OCI-LY1 (cell line): ENCODE measurements around the gene CMBL.
A peak's percentile ranks its signal among the peaks of the same experiment; 100 is the strongest.

Source experiments
- H2AFZ ChIP-seq: fragments of 200-600 bp; sonication (generic), shearing (Covaris generic); 2 replicates; pipeline ENCODE4 v1.6.0; 2014; ENCODE audit warnings: antibody characterized with exemption, mild to moderate bottlenecking, low read length
- H3F3A ChIP-seq: fragments of 200-600 bp; sonication (generic), shearing (Covaris generic); 2 replicates; pipeline ENCODE4 v1.6.0; 2014; ENCODE audit warnings: mild to moderate bottlenecking, antibody characterized with exemption, low read length, moderate library complexity; ENCODE audit not compliant: insufficient read depth
- H3K27ac ChIP-seq: fragments of 200-600 bp; sonication (generic); 2 replicates; pipeline ENCODE4 v1.5.1; 2014; ENCODE audit warnings: low read length, mixed run types, mild to moderate bottlenecking, low read depth; ENCODE audit not compliant: poor library complexity, severe bottlenecking
- H3K27me3 ChIP-seq: fragments of 200-600 bp; sonication (generic); 2 replicates; pipeline ENCODE4 v1.6.0; 2014; ENCODE audit warnings: antibody characterized with exemption, mild to moderate bottlenecking, low read length, moderate library complexity; ENCODE audit not compliant: insufficient read depth
- H3K36me3 ChIP-seq: fragments of 200-600 bp; sonication (generic); 2 replicates; pipeline ENCODE4 v1.6.1; 2014; ENCODE audit warnings: mild to moderate bottlenecking, antibody characterized with exemption, low read length, moderate library complexity, mixed read lengths; ENCODE audit not compliant: insufficient read depth
- H3K4me1 ChIP-seq: fragments of 200-600 bp; sonication (generic); 2 replicates; pipeline ENCODE4 v1.5.1; 2014; ENCODE audit warnings: mild to moderate bottlenecking, low read length, moderate library complexity; ENCODE audit not compliant: insufficient read depth, severe bottlenecking
- H3K4me2 ChIP-seq: fragments of 200-600 bp; sonication (generic), shearing (Covaris generic); 2 replicates; pipeline ENCODE4 v1.6.1; 2014; ENCODE audit warnings: low read length
- H3K4me3 ChIP-seq: fragments of 200-600 bp; sonication (generic); 2 replicates; pipeline ENCODE4 v1.5.1; 2014; ENCODE audit warnings: low read length, low read depth, mild to moderate bottlenecking, mixed read lengths; ENCODE audit not compliant: poor library complexity, severe bottlenecking
- H3K79me2 ChIP-seq: fragments of 200-600 bp; shearing (Covaris generic); 2 replicates; pipeline ENCODE4 v1.6.1; 2016; ENCODE audit warnings: mixed run types, low read length, mixed read lengths; ENCODE audit not compliant: insufficient read depth
- H3K9ac ChIP-seq: fragments of 200-600 bp; sonication (generic), shearing (Covaris generic); 2 replicates; pipeline ENCODE4 v1.6.1; 2014; ENCODE audit warnings: mild to moderate bottlenecking, low read length, mixed read lengths
- H3K9me2 ChIP-seq: fragments of 200-600 bp; sonication (generic), shearing (Covaris generic); 2 replicates; pipeline ENCODE4 v1.6.1; 2014; ENCODE audit warnings: low read depth, mild to moderate bottlenecking, low read length, mixed read lengths
- H3K9me3 ChIP-seq: fragments of 200-600 bp; shearing (Covaris generic); 2 replicates; pipeline ENCODE4 v1.6.1; 2014; ENCODE audit warnings: low read length, mixed read lengths
- H4K20me1 ChIP-seq: fragments of 200-600 bp; sonication (generic), shearing (Covaris generic); 2 replicates; pipeline ENCODE4 v1.6.0; 2016; ENCODE audit warnings: mild to moderate bottlenecking, low read length; ENCODE audit not compliant: insufficient read depth
- CTCF ChIP-seq: fragments of 200-600 bp; sonication (generic), shearing (Covaris generic); IDR thresholded peaks from 2 replicates; pipeline ENCODE4 v1.5.1; 2017; ENCODE audit warnings: mild to moderate bottlenecking, antibody characterized with exemption, low read length, moderate library complexity, mixed read lengths
- EZH2 ChIP-seq: fragments of 200-600 bp; sonication (generic), shearing (Covaris generic); IDR thresholded peaks from 2 replicates; pipeline ENCODE4 v1.8.0; 2017; ENCODE audit warnings: borderline replicate concordance, mixed run types, mild to moderate bottlenecking, antibody characterized with exemption, low read length, moderate library complexity, mixed read lengths

The CMBL gene

GRCh38 chr5:10353241-10354047 is 45.7 kb upstream of the CMBL start, which contains the start of gene MARCHF6:
Gene MARCHF6, plus strand, starts transcription at chr5:10353695. Its CDS starts 204 bp downstream, at chr5:10353899.
- Histone ChIP-seq H3K9me2 (no peaks in the 10 kb centered on the region), H3F3A (no peaks in the 10 kb centered on the region), H3K36me3 (no peaks in the 10 kb centered on the region), H2AFZ (no peak within 1 kb of the TSS), H3K79me2 (peaks cover 43% of the 10 kb centered on the region), H3K27ac (peak within 1 kb of the TSS; percentile 92), H3K27me3 (no peaks in the 10 kb centered on the region), H4K20me1 (peaks cover 3% of the 10 kb centered on the region; the same call in 1 of the 2 replicates), H3K4me1 (peaks cover 45% of the 10 kb centered on the region), H3K4me3 (peak within 1 kb of the TSS; percentile 75), H3K9ac (peak within 1 kb of the TSS; percentile 88), H3K4me2 (peak within 1 kb of the TSS; percentile 88), H3K9me3 (no peaks in the 10 kb centered on the region)
- TF ChIP-seq CTCF (no peak), EZH2 (no peak)

GRCh38 chr5:10352430-10353240 is 44.9 kb upstream of the CMBL start:
- H3K9me3 ChIP-seq, result no peaks in the 10 kb centered on the region
- H4K20me1 ChIP-seq, result peaks cover 3% of the 10 kb centered on the region; the same call in 1 of the 2 replicates
- H3K36me3 ChIP-seq, result no peaks in the 10 kb centered on the region
- peak overlapping the region; percentile 75 for H3K4me3 ChIP-seq
- no peak for TF ChIP-seq CTCF
- no peak for TF ChIP-seq EZH2
- H3K4me1 ChIP-seq, result peaks cover 37% of the 10 kb centered on the region
- no peaks in the 10 kb centered on the region for H3F3A ChIP-seq
- peak overlapping the region; percentile 88 for H3K4me2 ChIP-seq
- peak overlapping the region; percentile 88 for H3K9ac ChIP-seq
- H3K9me2 ChIP-seq, result no peaks in the 10 kb centered on the region
- H3K79me2 ChIP-seq, result peaks cover 35% of the 10 kb centered on the region
- H2AFZ ChIP-seq, result no peak overlapping the region
- peak overlapping the region; percentile 92 for H3K27ac ChIP-seq
- no peaks in the 10 kb centered on the region for H3K27me3 ChIP-seq

- Histone ChIP-seq H3K9me3 (no peaks in the 10 kb centered on the region), H3K9ac (no peak overlapping the region), H3K27me3 (no peaks in the 10 kb centered on the region), H3K9me2 (no peaks in the 10 kb centered on the region), H3K79me2 (peaks cover 28% of the 10 kb centered on the region), H3K4me3 (peak overlapping the region; percentile 75), H3F3A (no peaks in the 10 kb centered on the region), H3K36me3 (no peaks in the 10 kb centered on the region), H2AFZ (no peak overlapping the region), H3K4me2 (peak overlapping the region; percentile 88; the same call in 1 of the 2 replicates), H3K4me1 (peaks cover 30% of the 10 kb centered on the region), H4K20me1 (peaks cover 3% of the 10 kb centered on the region; the same call in 1 of the 2 replicates), H3K27ac (no peak overlapping the region)
- TF ChIP-seq CTCF (no peak), EZH2 (no peak)
These were observed 44.2 kb upstream of the CMBL start for GRCh38 chr5:10351919-10352318.
